ENCODE measurements around the gene TESK1.
"Not testable (repeated sequence)": the region's sequence is repeated elsewhere in the genome, so short reads cannot be mapped to it uniquely, and the experiment has no call there.

Gene TESK1

GRCh38 chr9:35579659-35580227 is 25.3 kb upstream of the TESK1 start:
- not testable (repeated sequence) for DNase-seq

- not testable (repeated sequence) for DNase-seq
Measured at GRCh38 chr9:35583521-35583920, 21.5 kb upstream of the TESK1 start.

GRCh38 chr9:35584681-35585080 is 20.4 kb upstream of the TESK1 start:
- not testable (repeated sequence) for DNase-seq

GRCh38 chr9:35588506-35588905 is 16.6 kb upstream of the TESK1 start:
- DNase-seq = not testable (repeated sequence)

GRCh38 chr9:35593581-35593980 is 11.5 kb upstream of the TESK1 start:
- DNase-seq = no peak

GRCh38 chr9:35594471-35594870 is 10.6 kb upstream of the TESK1 start:
- DNase-seq = no peak

GRCh38 chr9:35596907-35597306 is 8.2 kb upstream of the TESK1 start:
- DNase-seq = not testable (repeated sequence)

- DNase-seq = no peak
Measured at GRCh38 chr9:35598866-35599590, 6.0 kb upstream of the TESK1 start.

- no peak for DNase-seq
Measured at GRCh38 chr9:35599763-35600604, 5.1 kb upstream of the TESK1 start.

GRCh38 chr9:35603506-35603985 is 1.5 kb upstream of the TESK1 start:
- no peak for DNase-seq

GRCh38 chr9:35603986-35604577 is 980 bp upstream of the TESK1 start:
- peak; percentile 100 for DNase-seq

- DNase-seq = peak; percentile 19
Measured at GRCh38 chr9:35605351-35606137, 482 bp downstream of the TESK1 start.

GRCh38 chr9:35606138-35606504 is 1.1 kb downstream of the TESK1 start:
- DNase-seq = no peak

- DNase-seq = no peak
Measured at GRCh38 chr9:35606726-35607125, 1.7 kb downstream of the TESK1 start.

GRCh38 chr9:35608221-35608620 is 3.2 kb downstream of the TESK1 start:
- no peak for DNase-seq

GRCh38 chr9:35609001-35609819 is 4.1 kb downstream of the TESK1 start:
- DNase-seq = no peak

- no peak for DNase-seq
Measured at GRCh38 chr9:35609820-35610163, 4.7 kb downstream of the TESK1 start.

- peak; percentile 58 for DNase-seq
Measured at GRCh38 chr9:35611230-35611797, 6.3 kb downstream of the TESK1 start.

GRCh38 chr9:35612066-35612465 is 7.0 kb downstream of the TESK1 start:
- not testable (repeated sequence) for DNase-seq

- no peak for DNase-seq
Measured at GRCh38 chr9:35612843-35613242, 7.8 kb downstream of the TESK1 start.

GRCh38 chr9:35615981-35616680 is 11.1 kb downstream of the TESK1 start:
- DNase-seq = no peak

Measured in CD4-positive, alpha-beta T cell treated with Interferon gamma for 1 hour (primary cell).